ENCODE data around the gene RIBC1.

- no peak for TF ChIP-seq RFX5 (IDR thresholded peaks at IDR 0.05)
- TF ChIP-seq CTCF (IDR thresholded peaks at IDR 0.05) = no peak
- no peak for TF ChIP-seq POLR2A (IDR thresholded peaks at IDR 0.05; ENCODE audit: low read length)
- TF ChIP-seq BCL3 (IDR thresholded peaks at IDR 0.05) = no peak
- no peak for TF ChIP-seq BHLHE40 (IDR thresholded peaks at IDR 0.05; ENCODE audit: low read depth, low read length)
- no peak for TF ChIP-seq RNF2 (IDR thresholded peaks at IDR 0.05; ENCODE audit: borderline replicate concordance, low read depth)
- no peak for TF ChIP-seq KDM5A (IDR thresholded peaks at IDR 0.05)
- TF ChIP-seq CEBPB (IDR thresholded peaks at IDR 0.05) = no peak
Observed at GRCh38 chrX:53395605-53396298, 26.9 kb upstream of the RIBC1 start.

Data from A549 (cell line).